Esophagus muscularis mucosa (tissue), 4 donors: ENCODE data around the gene CNTNAP2. TPM values are rescaled to one million over a fixed set of nuclear protein-coding genes. Genes with fewer than 3 reads are reported as not detected.
"Not testable (repeated sequence)": the region's sequence is repeated elsewhere in the genome, so short reads cannot be mapped to it uniquely, and the experiment has no call there.

Source experiments
- DNase-seq: peaks from one replicate; pipeline ENCODE4 v3.0.0-alpha.2; 2017; ENCODE audit errors: extremely low spot score
- H3K27ac ChIP-seq, 4 donors: fragments of 200-600 bp; sonication (generic); replicated peaks in 1 of 4; 1 replicate in 3 of 4; 2 replicates in 1 of 4; pipeline ENCODE4 v1.5.1; 2016 to 2019; ENCODE audit warnings: mild to moderate bottlenecking in 1 of 4
- H3K27me3 ChIP-seq, 4 donors: fragments of 200-600 bp; sonication (generic); one replicate each; pipeline versions ENCODE4 v1.5.1 to v1.6.0; 2016 to 2019
- H3K36me3 ChIP-seq, 4 donors: fragments of 200-600 bp; sonication (generic); one replicate each; pipeline ENCODE4 v1.5.1; 2016 to 2019
- H3K4me1 ChIP-seq, 4 donors: fragments of 200-600 bp; sonication (generic); one replicate each; pipeline ENCODE4 v1.5.1; 2016 to 2019
- H3K4me3 ChIP-seq, 4 donors: fragments of 200-600 bp; sonication (generic); 1 replicate in 2 of 4; 2 replicates in 2 of 4; pipeline ENCODE4 v1.5.1; 2016 to 2019; ENCODE audit warnings: mild to moderate bottlenecking in 4 of 4, moderate library complexity in 1 of 4
- H3K9me3 ChIP-seq, 4 donors: fragments of 200-600 bp; sonication (generic); 1 replicate in 3 of 4; 2 replicates in 1 of 4; pipeline ENCODE4 v1.5.1; 2016 to 2019
- EP300 ChIP-seq: sonication (generic); formaldehyde crosslinking; IDR thresholded peaks from one replicate; pipeline ENCODE4 v1.6.1; 2017; ENCODE audit warnings: antibody characterized with exemption
- POLR2A ChIP-seq: fragments of 450-650 bp; IDR thresholded peaks from one replicate; pipeline ENCODE4 v1.6.1; 2017; ENCODE audit warnings: antibody characterized with exemption, moderate library complexity, mild to moderate bottlenecking, low read depth
- POLR2AphosphoS5 ChIP-seq, 2 donors: sonication (generic); formaldehyde crosslinking; IDR thresholded peaks; one replicate each; pipeline ENCODE4 v1.6.1; 2017; ENCODE audit warnings: antibody characterized with exemption in 2 of 2
- WGBS: methylation state at CpG from one replicate; pipeline ENCODE4 v1.1.5; 2018; 5-methylcytosine and 5-hydroxymethylcytosine counted together
- intact Hi-C: fragments of 100-400 bp; cut with DNase I; formaldehyde crosslinking; loops from one replicate; pipeline ENCODE4 v1.15.1; 2023
- total RNA-seq, 4 donors: library from RNA; depleted of rRNA; stranded (reverse); fragments of >200 nt; gene quantifications; one replicate each; pipeline versions ENCODE4 v1.1.0 to v1.2.1, GENCODE V29; 2016
- TF ChIP-seq, protein P1 (sequence below), 3 experiments: fragments of 200-600 bp in 2 of 3; fragments of 450-650 bp in 1 of 3; sonication (generic) in 2 of 3; IDR thresholded peaks; one replicate each; pipeline ENCODE4 v1.5.1; 2017 to 2019; ENCODE audit warnings: antibody characterized with exemption in 3 of 3, mild to moderate bottlenecking in 2 of 3, moderate library complexity in 1 of 3

CNTNAP2 gene
- total RNA-seq, 4 donors from 2014 or later, result 1.2 to 2.9 (median 1.9) TPM

DNA sequence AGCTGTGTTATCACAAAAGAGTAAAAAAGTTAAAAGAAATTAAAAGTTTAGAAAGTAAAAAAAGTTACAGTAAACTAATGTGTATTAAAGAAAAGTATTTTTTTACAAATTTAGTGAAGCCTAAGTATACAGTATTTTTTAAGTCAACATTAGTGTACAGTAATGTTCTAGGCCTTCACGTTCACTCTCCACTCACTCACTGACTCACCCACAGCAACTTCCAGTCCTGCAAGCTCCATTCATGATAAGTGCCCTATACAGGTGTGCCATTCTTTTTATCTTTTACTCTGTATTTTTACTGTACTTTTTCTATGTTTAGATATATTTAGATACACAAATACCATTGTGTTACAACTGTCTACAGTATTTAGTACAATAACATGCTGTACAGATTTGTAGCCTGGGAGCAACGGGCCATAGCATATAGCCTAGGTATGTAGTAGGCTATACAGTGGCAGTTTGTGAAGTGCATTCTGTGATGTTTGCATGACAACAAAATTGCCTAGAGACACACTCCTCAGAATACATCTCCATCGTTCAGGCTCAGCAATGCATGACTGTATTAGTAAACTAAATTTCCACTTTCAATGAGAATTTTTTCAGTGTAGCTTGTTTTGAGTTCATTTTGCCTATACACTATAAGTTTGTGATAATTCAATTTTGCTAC, 1934.0 kb downstream of the CNTNAP2 start:
- no peaks in the 10 kb centered on the region for H3K27me3 ChIP-seq
- no peaks in the 10 kb centered on the region for H3K36me3 ChIP-seq
- no peaks in the 10 kb centered on the region for H3K9me3 ChIP-seq
- intact Hi-C loops, result no loop called here
- no peak for TF ChIP-seq POLR2AphosphoS5 (IDR thresholded peaks at IDR 0.05)
- TF ChIP-seq EP300, result no peak
- no peak for TF ChIP-seq POLR2A
- TF ChIP-seq, protein P1, sequence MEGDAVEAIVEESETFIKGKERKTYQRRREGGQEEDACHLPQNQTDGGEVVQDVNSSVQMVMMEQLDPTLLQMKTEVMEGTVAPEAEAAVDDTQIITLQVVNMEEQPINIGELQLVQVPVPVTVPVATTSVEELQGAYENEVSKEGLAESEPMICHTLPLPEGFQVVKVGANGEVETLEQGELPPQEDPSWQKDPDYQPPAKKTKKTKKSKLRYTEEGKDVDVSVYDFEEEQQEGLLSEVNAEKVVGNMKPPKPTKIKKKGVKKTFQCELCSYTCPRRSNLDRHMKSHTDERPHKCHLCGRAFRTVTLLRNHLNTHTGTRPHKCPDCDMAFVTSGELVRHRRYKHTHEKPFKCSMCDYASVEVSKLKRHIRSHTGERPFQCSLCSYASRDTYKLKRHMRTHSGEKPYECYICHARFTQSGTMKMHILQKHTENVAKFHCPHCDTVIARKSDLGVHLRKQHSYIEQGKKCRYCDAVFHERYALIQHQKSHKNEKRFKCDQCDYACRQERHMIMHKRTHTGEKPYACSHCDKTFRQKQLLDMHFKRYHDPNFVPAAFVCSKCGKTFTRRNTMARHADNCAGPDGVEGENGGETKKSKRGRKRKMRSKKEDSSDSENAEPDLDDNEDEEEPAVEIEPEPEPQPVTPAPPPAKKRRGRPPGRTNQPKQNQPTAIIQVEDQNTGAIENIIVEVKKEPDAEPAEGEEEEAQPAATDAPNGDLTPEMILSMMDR (IDR thresholded peaks at IDR 0.05), result no peak
- no peak overlapping the region for H3K4me3 ChIP-seq
- H3K4me1 ChIP-seq, result no peaks in the 10 kb centered on the region
- 78% methylated on average over 3 of the region's 3 CpGs for WGBS
- no peak for DNase-seq
- no peak overlapping the region for H3K27ac ChIP-seq

DNA sequence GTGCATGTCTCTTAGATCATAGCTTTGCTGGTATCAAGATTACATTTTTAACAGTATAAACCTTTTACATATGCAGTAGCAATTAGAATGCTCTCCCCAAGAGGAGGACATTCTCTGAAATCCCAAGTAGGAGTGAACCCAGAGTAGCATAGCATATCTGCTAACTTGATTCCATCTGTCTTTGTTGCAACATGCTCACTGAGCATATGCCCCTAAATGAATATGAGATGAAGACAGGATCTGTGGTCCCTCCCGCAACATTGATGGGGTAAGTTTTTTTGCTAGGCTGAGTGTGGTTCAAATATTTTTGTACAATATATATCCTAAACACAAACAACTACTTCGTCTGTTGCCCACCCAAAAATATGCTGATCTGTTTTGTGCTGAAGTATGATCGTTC, 1939.8 kb downstream of the CNTNAP2 start:
- no peaks in the 10 kb centered on the region for H3K9me3 ChIP-seq
- no peak for DNase-seq
- no peaks in the 10 kb centered on the region for H3K4me1 ChIP-seq

DNA sequence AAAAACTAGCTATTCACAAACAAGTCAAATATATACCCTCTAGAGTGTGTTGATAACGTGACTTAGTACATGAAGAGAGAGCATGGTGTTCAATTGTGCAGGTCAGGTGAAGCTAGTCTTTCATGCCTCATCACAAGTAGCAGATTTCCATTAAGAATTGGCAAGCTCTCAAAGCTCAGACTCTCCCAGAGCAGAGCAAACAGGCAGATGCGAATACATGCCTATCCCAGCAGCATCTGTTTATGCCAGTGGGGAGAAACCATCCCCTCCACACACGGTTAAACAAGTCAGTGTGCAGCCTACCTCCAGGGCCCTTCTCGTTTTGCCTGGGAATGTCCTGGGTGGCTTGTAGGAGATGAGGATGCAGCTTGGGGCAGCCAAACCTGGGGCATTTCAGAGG, 1941.5 kb downstream of the CNTNAP2 start:
- intact Hi-C loops, result no loop called here
- Histone ChIP-seq H3K27ac (no peak overlapping the region), H3K4me3 (no peak overlapping the region), H3K36me3 (no peaks in the 10 kb centered on the region), H3K27me3 (no peaks in the 10 kb centered on the region), H3K9me3 (no peaks in the 10 kb centered on the region), H3K4me1 (no peaks in the 10 kb centered on the region)
- TF ChIP-seq POLR2A (no peak), POLR2AphosphoS5 (IDR thresholded peaks at IDR 0.05) (no peak), EP300 (no peak)
- TF ChIP-seq, protein P1 (IDR thresholded peaks at IDR 0.05), result no peak
- DNase-seq, result no peak
- WGBS, result 78% methylated on average over 4 of the region's 4 CpGs

More for the DNA sequence above, 1939.8 kb downstream of the CNTNAP2 start:
- no peak overlapping the region for H3K4me3 ChIP-seq
- intact Hi-C loops, result no loop called here
- no peak overlapping the region for H3K27ac ChIP-seq
- no peaks in the 10 kb centered on the region for H3K36me3 ChIP-seq
- TF ChIP-seq POLR2A, result no peak
- TF ChIP-seq, protein P1 (IDR thresholded peaks at IDR 0.05), result no peak
- no peak for TF ChIP-seq POLR2AphosphoS5 (IDR thresholded peaks at IDR 0.05)
- no peak for TF ChIP-seq EP300
- no peaks in the 10 kb centered on the region for H3K27me3 ChIP-seq
- 93% methylated on average over 3 of the region's 3 CpGs for WGBS

DNA sequence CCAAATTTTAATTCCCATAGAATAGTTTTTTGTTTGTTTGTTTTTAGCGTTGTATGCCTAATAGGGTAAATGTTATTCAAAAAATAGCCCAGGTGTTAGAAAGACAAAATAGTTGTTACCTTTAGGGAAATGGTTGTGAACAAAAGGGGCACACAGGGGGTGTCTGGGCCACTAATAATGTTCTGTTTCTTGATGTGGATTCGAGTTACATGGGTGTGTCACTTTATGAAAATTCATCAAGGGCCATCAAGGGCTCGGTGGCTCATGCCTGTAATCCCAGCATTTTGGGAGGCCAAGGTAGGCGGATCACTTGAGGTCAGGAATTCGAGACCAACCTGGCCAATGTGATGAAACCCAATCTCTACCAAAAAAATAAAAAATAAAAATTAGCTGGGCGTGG, 1942.2 kb downstream of the CNTNAP2 start:
- no peaks in the 10 kb centered on the region for H3K36me3 ChIP-seq
- TF ChIP-seq, protein P1 (IDR thresholded peaks at IDR 0.05), result no peak
- TF ChIP-seq EP300 (no peak), POLR2AphosphoS5 (IDR thresholded peaks at IDR 0.05) (no peak), POLR2A (no peak)
- intact Hi-C loops, result no loop called here
- no peaks in the 10 kb centered on the region for H3K27me3 ChIP-seq
- no peak overlapping the region for H3K27ac ChIP-seq
- 89% methylated on average over 6 of the region's 6 CpGs for WGBS
- no peak overlapping the region for H3K4me3 ChIP-seq
- DNase-seq, result no peak
- H3K4me1 ChIP-seq, result no peaks in the 10 kb centered on the region
- H3K9me3 ChIP-seq, result no peaks in the 10 kb centered on the region

DNA sequence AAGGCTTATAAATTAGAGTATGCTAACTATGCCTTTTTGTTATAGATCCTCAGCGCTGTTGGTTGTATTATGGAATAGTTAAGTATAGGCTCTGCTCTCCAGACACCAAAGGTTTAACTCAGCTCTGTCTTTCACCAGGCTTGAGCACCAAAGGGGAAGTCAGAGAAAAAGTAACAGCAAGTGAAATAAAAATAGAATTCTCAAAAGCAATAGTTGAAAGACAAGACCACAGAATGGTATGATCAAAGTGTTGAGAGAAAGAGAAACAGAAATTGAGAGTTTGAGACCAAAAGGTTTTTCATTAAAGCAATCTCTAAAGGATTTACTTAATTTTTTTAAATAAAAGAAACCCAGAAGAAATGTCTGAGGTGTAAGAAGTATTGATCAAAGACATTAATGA, 1944.1 kb downstream of the CNTNAP2 start:
- intact Hi-C loops, result no loop called here
- 86% methylated on average over 1 of the region's 1 CpG for WGBS

DNA sequence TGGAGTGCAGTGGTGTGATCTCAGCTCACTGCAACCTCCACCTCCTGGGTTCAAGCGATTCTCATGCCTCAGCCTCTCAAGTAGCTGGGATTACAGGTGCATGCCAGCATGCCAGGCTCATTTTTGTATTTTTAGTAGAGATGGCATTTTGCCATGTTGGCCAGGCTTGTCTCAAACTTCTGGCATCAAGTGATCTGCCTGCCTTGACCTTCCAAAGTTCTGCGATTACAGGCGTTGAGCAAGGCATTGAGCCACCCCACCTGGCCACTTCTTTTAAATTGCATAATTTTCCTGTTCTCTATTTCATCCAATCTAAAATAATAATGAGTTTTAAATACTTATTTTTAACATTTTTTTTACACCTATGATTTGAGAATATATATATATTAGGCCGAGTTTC, 1961.5 kb downstream of the CNTNAP2 start:
- H3K27me3 ChIP-seq, H3K9me3 ChIP-seq, H3K27ac ChIP-seq, H3K4me3 ChIP-seq, DNase-seq, intact Hi-C loops, H3K36me3 ChIP-seq, H3K4me1 ChIP-seq: not testable (repeated sequence)
- 83% methylated on average over 4 of the region's 4 CpGs for WGBS

More for the DNA sequence above, 1944.1 kb downstream of the CNTNAP2 start:
- Histone ChIP-seq H3K4me3 (no peak overlapping the region), H3K9me3 (no peaks in the 10 kb centered on the region), H3K4me1 (no peaks in the 10 kb centered on the region), H3K27me3 (no peaks in the 10 kb centered on the region), H3K27ac (no peak overlapping the region), H3K36me3 (no peaks in the 10 kb centered on the region)
- no peak for DNase-seq
- TF ChIP-seq, protein P1 (IDR thresholded peaks at IDR 0.05), result no peak
- TF ChIP-seq POLR2AphosphoS5 (IDR thresholded peaks at IDR 0.05), result no peak
- TF ChIP-seq POLR2A, result no peak
